GM21360 (cell line): ENCODE results near the gene GALP.
"Not testable (repeated sequence)": the region's sequence is repeated elsewhere in the genome, so short reads cannot be mapped to it uniquely, and the experiment has no call there.

Source experiments
- ATAC-seq: cut with Tn5 transposase; IDR thresholded peaks from one replicate; pipeline ENCODE4 v1.9.1; 2021; ENCODE audit warnings: mild to moderate bottlenecking, moderate library complexity; ENCODE audit not compliant: unreplicated experiment

Gene GALP

GRCh38 chr19:56147307-56147706, 28.5 kb upstream of the GALP start:
- no peak for ATAC-seq

GRCh38 chr19:56148096-56148495, 27.7 kb upstream of the GALP start:
- no peak for ATAC-seq

DNA sequence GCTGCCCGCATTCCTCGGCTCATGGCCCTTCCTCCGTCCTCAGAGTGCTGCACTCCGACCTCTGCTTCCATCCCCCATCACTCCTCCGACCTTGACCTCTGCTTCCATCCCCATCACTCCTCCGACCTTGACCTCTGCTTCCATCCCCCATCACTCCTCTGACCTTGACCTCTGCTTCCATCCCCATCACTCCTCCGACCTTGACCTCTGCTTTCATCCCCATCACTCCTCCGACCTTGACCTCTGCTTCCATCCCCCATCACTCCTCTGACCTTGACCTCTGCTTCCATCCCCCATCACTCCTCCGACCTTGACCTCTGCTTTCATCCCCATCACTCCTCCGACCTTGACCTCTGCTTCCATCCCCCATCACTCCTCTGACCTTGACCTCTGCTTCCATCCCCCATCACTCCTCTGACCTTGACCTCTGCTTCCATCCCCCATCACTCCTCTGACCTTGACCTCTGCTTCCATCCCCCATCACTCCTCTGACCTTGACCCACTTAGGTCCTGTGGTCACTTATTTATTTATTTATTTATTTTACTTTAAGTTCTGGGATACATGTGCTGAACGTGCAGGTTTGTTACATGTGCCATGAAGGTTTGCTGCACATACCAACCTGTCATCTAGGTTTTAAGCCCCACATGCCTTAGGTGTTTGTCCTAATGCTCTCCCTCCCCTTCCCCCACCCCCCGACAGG, 26.7 kb upstream of the GALP start:
- ATAC-seq: not testable (repeated sequence)

- ATAC-seq: no peak
These were observed 26.2 kb upstream of the GALP start for GRCh38 chr19:56149656-56150038.

GRCh38 chr19:56150358-56150757, 25.4 kb upstream of the GALP start:
- no peak for ATAC-seq

GRCh38 chr19:56152644-56153043, 23.2 kb upstream of the GALP start:
- no peak for ATAC-seq

- ATAC-seq: no peak
These were observed 22.3 kb upstream of the GALP start for GRCh38 chr19:56153507-56153906.

DNA sequence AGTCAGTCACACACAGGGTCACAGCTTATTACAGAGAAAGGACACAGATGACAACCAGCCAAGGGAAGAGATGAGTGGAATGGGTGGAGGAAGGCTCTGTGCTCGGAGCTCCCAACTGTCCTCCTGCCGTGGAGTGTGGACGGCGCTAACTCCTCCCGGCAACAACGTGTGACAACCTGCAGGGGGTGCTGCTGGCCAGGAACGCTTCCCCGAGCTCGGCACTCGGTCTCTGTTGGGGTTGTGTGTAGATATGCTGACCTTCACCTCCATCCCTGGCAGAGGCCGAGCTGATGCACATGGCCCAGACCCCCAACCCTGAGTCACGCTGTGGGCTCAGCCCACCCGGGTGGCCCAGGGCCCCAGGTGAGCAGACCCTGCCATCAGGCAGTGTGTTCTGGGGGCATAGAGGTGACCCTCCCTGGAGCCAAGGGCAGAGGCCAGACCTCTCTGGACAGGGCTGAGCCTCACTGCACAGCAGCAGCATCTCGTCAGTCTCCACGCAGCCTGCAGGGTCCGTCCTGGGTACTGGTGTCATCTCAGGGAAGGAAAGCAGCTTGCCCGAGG, 20.6 kb upstream of the GALP start:
- no peak for ATAC-seq

GRCh38 chr19:56156768-56157167, 19.0 kb upstream of the GALP start:
- ATAC-seq: no peak

- no peak for ATAC-seq
These were observed 17.5 kb upstream of the GALP start for GRCh38 chr19:56158170-56158757.

DNA sequence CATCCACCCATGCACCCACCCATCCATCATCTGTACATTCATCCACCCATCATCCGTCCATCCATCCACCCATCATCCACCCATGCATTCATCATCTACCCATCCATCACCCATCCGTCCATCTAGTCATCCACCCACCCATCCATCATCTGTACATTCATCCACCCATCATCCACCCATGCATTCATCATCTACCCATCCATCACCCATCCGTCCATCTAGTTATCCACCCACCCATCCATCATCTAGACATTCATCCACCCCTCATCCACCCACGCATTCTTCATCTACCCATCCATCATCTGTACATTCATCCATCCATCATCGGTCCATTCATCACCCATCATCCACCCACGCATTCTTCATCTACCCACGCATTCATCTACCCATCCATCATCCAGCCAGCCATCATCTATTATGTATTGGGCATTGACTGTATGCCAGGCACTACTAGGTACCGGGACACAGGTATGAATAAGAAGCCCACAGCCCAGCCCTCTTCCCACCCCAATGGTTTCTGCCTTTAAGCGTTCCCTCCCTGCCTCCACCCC, 16.7 kb upstream of the GALP start:
- no peak for ATAC-seq

DNA sequence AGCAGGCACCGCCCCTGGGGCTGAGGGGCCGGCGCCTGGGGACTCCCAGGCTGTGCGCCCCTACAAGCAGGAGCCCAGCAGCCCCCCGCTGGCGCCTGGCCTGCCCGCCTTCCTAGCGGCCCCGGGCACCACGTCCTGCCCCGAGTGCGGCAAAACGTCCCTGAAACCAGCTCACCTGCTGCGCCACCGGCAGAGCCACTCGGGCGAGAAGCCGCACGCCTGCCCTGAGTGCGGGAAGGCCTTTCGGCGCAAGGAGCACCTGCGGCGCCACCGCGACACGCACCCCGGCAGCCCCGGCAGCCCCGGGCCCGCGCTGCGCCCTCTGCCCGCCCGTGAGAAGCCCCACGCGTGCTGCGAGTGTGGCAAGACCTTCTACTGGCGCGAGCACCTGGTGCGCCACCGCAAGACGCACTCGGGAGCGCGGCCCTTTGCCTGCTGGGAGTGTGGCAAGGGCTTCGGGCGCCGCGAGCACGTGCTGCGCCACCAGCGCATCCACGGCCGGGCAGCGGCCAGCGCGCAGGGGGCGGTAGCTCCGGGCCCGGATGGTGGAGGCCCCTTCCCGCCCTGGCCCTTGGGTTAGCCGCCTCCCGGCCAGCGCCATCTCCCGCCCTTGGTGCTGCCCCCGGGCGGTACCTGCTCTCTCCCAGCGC, 16.1 kb upstream of the GALP start:
- no peak for ATAC-seq

DNA sequence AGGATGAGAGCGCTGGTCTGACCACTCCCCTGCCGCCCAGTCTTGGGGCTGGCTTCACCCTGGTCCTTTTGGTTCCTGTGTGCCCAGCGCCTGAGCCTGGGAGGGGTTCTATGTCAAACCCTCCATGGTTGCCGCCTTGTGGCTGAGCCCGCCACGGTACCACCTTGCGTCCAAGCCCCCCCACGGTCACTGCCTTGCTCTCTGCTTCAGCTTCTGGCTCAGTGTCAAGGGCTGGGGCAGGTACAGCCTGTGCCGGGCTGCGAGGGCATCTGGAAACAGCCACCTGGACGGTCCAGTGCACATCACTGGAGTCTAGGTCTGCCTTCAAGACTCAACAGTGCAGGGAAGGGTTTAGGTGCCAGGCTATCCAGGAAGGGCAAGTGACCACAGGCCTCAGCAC, 14.3 kb upstream of the GALP start:
- ATAC-seq: no peak

DNA sequence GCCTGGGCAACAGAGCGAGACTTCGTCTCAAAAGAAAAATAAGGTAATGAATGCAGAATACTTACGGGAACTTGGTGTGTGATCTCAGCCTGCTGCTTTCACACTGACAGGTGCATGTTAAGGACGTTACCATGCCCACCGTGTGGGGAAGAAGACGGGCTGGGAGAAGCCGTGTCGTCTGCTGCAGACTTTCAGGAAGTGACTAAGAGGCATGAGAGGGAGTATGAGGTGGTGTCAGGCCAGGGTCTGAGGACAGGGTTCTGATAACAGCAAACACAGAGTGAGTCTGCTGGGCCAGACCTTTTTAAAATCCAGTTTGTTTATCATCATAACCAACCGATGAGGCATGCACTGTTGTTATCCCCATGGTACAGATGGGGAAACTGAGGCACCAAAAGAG, 13.6 kb upstream of the GALP start:
- ATAC-seq: no peak

DNA sequence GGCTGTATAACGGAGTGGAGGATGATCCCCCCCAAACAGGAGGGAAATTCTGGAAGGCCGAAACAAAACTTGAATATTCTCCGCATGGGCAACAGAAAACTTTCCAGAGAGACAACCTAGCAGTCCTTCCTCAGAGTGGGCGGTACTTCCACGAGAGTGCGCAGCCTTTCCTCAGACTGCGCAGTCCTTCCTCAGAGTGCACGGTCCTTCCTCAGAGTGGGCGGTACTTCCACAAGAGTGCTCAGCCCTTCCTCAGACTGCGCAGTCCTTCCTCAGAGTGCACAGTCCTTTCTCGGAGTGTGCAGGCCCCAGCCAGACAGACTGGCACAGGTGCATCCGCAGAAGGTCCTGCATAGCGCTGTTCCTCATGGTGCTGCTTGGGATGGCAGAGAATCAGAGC, 12.7 kb upstream of the GALP start:
- ATAC-seq: no peak

- no peak for ATAC-seq
These were observed 8.7 kb upstream of the GALP start for GRCh38 chr19:56167064-56167578.

DNA sequence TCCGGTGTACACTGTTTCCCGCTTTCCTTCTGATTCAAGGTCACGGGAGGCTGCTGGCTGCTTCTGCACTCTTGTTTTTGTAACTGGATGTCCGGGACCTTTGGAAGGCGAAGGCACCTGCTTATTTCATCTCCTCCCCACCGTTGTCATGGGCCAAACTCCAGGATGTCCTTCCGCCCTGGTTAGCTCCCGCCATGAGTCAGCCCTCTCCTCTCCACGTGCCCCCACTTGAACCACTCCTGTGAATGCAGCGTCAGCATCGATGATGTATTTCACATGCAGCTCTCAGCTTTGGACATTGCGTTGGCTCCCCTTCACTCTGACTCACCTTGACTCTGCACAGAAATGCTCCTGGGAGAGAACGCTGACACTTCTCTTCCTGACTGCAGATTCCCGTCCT, 5.5 kb upstream of the GALP start:
- no peak for ATAC-seq

GRCh38 chr19:56174086-56174485, 1.7 kb upstream of the GALP start:
- no peak for ATAC-seq

GRCh38 chr19:56174550-56174949, 1.3 kb upstream of the GALP start:
- no peak for ATAC-seq

- ATAC-seq: not testable (repeated sequence)
These were observed 502 bp downstream of the GALP start for GRCh38 chr19:56176310-56176709.

GRCh38 chr19:56176881-56177280, 1.1 kb downstream of the GALP start:
- ATAC-seq: no peak
